Gastroesophageal sphincter (tissue), 4 donors: ENCODE data around the gene METTL4. TPM values are rescaled to one million over a fixed set of nuclear protein-coding genes. Genes with fewer than 3 reads are reported as not detected.

ENCODE experiments used
- ATAC-seq: fragments of 150-250 bp; one replicate; pipeline ENCODE4 v1.9.1; 2016; ENCODE audit warnings: mild to moderate bottlenecking, moderate library complexity
- H3K27ac ChIP-seq, 4 donors: fragments of 200-600 bp; sonication (generic) in 3 of 4; 1 replicate in 3 of 4; 2 replicates in 1 of 4; pipeline ENCODE4 v1.5.1; 2016 to 2019
- H3K27me3 ChIP-seq: fragments of 200-600 bp; sonication (generic); one replicate; pipeline ENCODE4 v1.5.1; 2019
- H3K36me3 ChIP-seq, 2 donors: fragments of 200-600 bp; sonication (generic); one replicate each; pipeline ENCODE4 v1.5.1; 2019; ENCODE audit warnings: control low read depth in 1 of 2
- H3K4me1 ChIP-seq, 3 donors: fragments of 200-600 bp; sonication (generic); 1 replicate in 2 of 3; 2 replicates in 1 of 3; pipeline ENCODE4 v1.5.1; 2016 to 2019; ENCODE audit warnings: control low read depth in 2 of 3
- H3K4me3 ChIP-seq, 2 donors: fragments of 200-600 bp; sonication (generic); one replicate each; pipeline ENCODE4 v1.5.1; 2019; ENCODE audit warnings: mild to moderate bottlenecking in 1 of 2, moderate library complexity in 1 of 2
- H3K9me3 ChIP-seq, 3 donors: fragments of 200-600 bp; sonication (generic); one replicate each; pipeline ENCODE4 v1.5.1; 2017 to 2019; ENCODE audit warnings: control low read depth in 2 of 3
- EP300 ChIP-seq: sonication (generic); formaldehyde crosslinking; IDR thresholded peaks from one replicate; pipeline ENCODE4 v1.6.1; 2017; ENCODE audit warnings: antibody characterized with exemption, mild to moderate bottlenecking
- POLR2A ChIP-seq, 2 donors: fragments of 450-650 bp; IDR thresholded peaks; one replicate each; pipeline ENCODE4 v1.6.1; 2017; ENCODE audit warnings: antibody characterized with exemption in 2 of 2, mild to moderate bottlenecking in 2 of 2, moderate library complexity in 1 of 2
- POLR2AphosphoS5 ChIP-seq: sonication (generic); formaldehyde crosslinking; IDR thresholded peaks from one replicate; pipeline ENCODE4 v1.6.1; 2017; ENCODE audit warnings: antibody characterized with exemption
- WGBS, 2 donors: methylation state at CpG; one replicate each; pipeline ENCODE4 v1.1.5; 2018; ENCODE audit warnings: low coverage in 1 of 2; 5-methylcytosine and 5-hydroxymethylcytosine counted together
- total RNA-seq, 4 donors: library from RNA; depleted of rRNA; stranded (reverse); fragments of >200 nt; gene quantifications; one replicate each; pipeline ENCODE4 v1.1.0, GENCODE V29; 2016
- TF ChIP-seq, protein P1 (sequence below), 4 experiments: fragments of 200-600 bp in 2 of 4; fragments of 450-650 bp in 2 of 4; sonication (generic) in 1 of 4; IDR thresholded peaks; one replicate each; pipeline ENCODE4 v1.5.1; 2017 to 2019; ENCODE audit warnings: antibody characterized with exemption in 4 of 4, mild to moderate bottlenecking in 2 of 4, moderate library complexity in 2 of 4

The METTL4 gene
- total RNA-seq, 4 donors from 2014 or later, result 4.2 to 9.5 (median 5.4) TPM

DNA sequence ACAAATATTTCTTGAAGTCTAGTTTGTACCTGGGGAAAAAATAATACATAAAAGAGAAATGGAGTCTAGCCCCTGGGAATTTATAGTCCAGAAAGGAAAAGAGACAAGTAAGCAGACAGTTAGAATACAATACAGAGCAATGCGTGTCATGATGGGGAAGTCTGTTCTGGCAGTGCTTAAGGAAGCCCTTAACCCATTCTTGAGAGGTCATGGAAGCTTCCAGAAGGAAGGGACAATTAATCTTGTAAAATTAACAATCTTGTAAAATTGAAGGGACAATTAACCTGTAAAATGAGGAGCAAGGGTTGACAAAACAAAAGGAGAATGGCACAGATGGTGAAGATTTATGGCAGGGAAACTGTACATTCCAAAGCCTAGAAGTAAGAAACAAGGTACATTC is 66.7 kb downstream of the METTL4 start:
- Histone ChIP-seq H3K4me1 (no peaks in the 10 kb centered on the region), H3K9me3 (no peaks in the 10 kb centered on the region), H3K36me3 (no peaks in the 10 kb centered on the region), H3K4me3 (no peak overlapping the region), H3K27me3 (no peaks in the 10 kb centered on the region), H3K27ac (no peak overlapping the region)
- no peak for ATAC-seq
- 56% methylated on average over 1 of the region's 1 CpG; no CpG with 5 or more reads in 1 of the 2 donors for WGBS, 2 donors
- TF ChIP-seq POLR2A (IDR thresholded peaks at IDR 0.05), result no peak
- no peak for TF ChIP-seq EP300
- TF ChIP-seq, protein P1, sequence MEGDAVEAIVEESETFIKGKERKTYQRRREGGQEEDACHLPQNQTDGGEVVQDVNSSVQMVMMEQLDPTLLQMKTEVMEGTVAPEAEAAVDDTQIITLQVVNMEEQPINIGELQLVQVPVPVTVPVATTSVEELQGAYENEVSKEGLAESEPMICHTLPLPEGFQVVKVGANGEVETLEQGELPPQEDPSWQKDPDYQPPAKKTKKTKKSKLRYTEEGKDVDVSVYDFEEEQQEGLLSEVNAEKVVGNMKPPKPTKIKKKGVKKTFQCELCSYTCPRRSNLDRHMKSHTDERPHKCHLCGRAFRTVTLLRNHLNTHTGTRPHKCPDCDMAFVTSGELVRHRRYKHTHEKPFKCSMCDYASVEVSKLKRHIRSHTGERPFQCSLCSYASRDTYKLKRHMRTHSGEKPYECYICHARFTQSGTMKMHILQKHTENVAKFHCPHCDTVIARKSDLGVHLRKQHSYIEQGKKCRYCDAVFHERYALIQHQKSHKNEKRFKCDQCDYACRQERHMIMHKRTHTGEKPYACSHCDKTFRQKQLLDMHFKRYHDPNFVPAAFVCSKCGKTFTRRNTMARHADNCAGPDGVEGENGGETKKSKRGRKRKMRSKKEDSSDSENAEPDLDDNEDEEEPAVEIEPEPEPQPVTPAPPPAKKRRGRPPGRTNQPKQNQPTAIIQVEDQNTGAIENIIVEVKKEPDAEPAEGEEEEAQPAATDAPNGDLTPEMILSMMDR (IDR thresholded peaks at IDR 0.05), result no peak
- TF ChIP-seq POLR2AphosphoS5, result no peak

DNA sequence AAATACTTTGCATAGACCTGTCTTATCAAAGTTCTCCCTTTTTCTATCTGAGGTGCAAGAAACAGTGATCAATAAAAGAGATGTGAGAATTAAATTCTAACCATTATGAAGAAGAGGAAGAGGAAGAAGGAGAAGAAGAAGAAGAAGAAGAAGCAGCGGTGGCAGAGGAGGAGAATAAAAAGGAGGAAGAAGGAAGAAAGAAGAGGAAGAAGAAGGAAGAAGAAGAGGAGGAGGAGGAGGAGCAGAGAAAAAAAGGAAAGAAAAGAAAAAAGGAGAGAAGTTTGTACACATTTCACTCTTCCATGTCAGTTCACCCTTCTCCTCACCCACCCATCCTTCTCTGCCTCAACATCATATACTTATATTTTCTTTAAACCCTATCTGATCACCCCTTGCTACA is 68.4 kb downstream of the METTL4 start:
- TF ChIP-seq POLR2AphosphoS5 (no peak), POLR2A (IDR thresholded peaks at IDR 0.05) (no peak)
- TF ChIP-seq, protein P1 (IDR thresholded peaks at IDR 0.05), result no peak
- 75 to 90% methylated on average over 1 of the region's 1 CpG for WGBS, 2 donors
- H3K36me3 ChIP-seq, result no peaks in the 10 kb centered on the region

DNA sequence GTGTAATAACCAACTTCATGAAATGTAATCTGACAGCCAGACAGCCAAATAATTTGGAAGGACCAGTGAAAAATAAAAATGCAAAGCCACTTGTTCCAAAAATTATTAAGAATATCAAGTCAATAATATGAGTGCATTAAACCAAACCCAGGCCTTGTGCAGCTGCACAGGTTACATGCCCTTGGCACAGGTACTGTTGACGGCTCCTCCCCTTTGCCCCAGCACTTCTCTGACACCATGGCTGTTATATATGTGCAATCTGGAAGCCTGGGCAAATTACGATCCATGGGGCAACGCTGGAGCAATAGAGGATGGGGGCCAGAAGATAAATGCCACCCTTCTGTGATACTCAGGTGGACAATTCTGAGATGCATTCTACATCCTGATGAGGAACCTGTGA is 68.9 kb downstream of the METTL4 start:
- Histone ChIP-seq H3K9me3 (no peaks in the 10 kb centered on the region), H3K27me3 (no peaks in the 10 kb centered on the region), H3K4me3 (no peak overlapping the region), H3K4me1 (no peaks in the 10 kb centered on the region), H3K27ac (no peak overlapping the region), H3K36me3 (no peaks in the 10 kb centered on the region)
- ATAC-seq, result no peak
- TF ChIP-seq EP300 (no peak), POLR2AphosphoS5 (no peak), POLR2A (IDR thresholded peaks at IDR 0.05) (no peak)
- TF ChIP-seq, protein P1 (IDR thresholded peaks at IDR 0.05), result no peak
- WGBS, 2 donors, result 30 to 100% methylated on average over 1 to 3 of the region's 3 CpGs

More for the DNA sequence above, 68.4 kb downstream of the METTL4 start:
- H3K9me3 ChIP-seq, result no peaks in the 10 kb centered on the region
- ATAC-seq, result no peak
- no peaks in the 10 kb centered on the region for H3K27me3 ChIP-seq
- no peaks in the 10 kb centered on the region for H3K4me1 ChIP-seq
- no peak overlapping the region for H3K4me3 ChIP-seq
- H3K27ac ChIP-seq, result no peak overlapping the region

DNA sequence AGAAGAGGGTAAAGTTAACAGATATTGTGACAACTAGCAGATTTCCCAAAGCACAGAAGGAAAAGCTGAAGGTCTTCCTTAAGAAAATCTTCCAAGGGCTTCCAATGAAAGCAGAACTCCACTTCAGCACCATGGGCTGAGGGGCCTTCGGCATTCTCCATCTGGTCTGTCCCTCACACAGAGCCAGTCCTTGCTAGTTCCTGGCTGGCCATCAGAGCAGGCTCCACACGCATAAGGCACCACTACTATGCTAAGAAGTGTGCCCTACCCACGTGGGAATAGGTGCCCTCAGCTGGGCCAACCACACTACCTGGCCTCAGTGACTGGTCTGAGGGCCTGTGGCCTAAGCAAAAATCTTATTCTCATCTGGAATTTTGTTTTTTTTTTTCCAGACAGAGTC is 73.5 kb downstream of the METTL4 start:
- no peak for TF ChIP-seq EP300
- TF ChIP-seq POLR2A (IDR thresholded peaks at IDR 0.05), result no peak
- TF ChIP-seq POLR2AphosphoS5, result no peak
- TF ChIP-seq, protein P1 (IDR thresholded peaks at IDR 0.05), result no peak
- no peak for ATAC-seq

DNA sequence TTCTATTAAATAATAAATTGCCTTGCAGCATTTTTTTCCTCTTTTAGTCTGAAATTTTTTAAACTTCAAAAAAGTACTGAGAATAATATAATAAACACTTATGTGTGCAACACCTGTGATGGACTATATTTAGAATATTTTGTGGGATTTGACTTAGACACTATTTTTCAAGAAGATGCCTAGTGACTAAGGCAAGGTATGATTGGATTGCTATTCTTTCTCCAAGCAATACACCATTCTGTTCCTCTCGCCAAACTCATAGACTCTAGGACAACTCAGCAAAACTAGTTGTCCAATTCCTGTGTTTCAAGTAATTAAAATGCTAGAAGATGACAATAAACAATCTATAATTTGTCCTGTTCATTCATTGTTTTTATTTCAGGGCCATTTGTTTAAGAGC is 75.9 kb downstream of the METTL4 start:
- no peaks in the 10 kb centered on the region for H3K9me3 ChIP-seq
- ATAC-seq, result no peak
- H3K36me3 ChIP-seq, result no peaks in the 10 kb centered on the region
- TF ChIP-seq, protein P1 (IDR thresholded peaks at IDR 0.05), result no peak
- TF ChIP-seq EP300 (no peak), POLR2A (IDR thresholded peaks at IDR 0.05) (no peak), POLR2AphosphoS5 (no peak)
- no peaks in the 10 kb centered on the region for H3K4me1 ChIP-seq
- WGBS, 2 donors, result 87 to 100% methylated on average over 1 of the region's 1 CpG
- no peak overlapping the region for H3K27ac ChIP-seq
- no peak overlapping the region for H3K4me3 ChIP-seq
- H3K27me3 ChIP-seq, result no peaks in the 10 kb centered on the region

More for the DNA sequence above, 73.5 kb downstream of the METTL4 start:
- Histone ChIP-seq H3K4me3 (no peak overlapping the region), H3K27me3 (no peaks in the 10 kb centered on the region), H3K9me3 (no peaks in the 10 kb centered on the region), H3K36me3 (no peaks in the 10 kb centered on the region), H3K4me1 (no peaks in the 10 kb centered on the region), H3K27ac (no peak overlapping the region)
- WGBS, 2 donors, result 72 to 77% methylated on average over 2 of the region's 3 CpGs
